ENCODE results near the gene HSFY2.
"Not testable (repeated sequence)": the region's sequence is repeated elsewhere in the genome, so short reads cannot be mapped to it uniquely, and the experiment has no call there.

Gene HSFY2

GRCh38 chrY:18773635-18774034, at the start of gene HSFY2:
HSFY2 (minus strand) TSS chrY:18773735; CDS start chrY:18773618, 117 bp downstream.
- DNase-seq (ENCODE audit: low read depth, low spot score), result not testable (repeated sequence)

- DNase-seq (ENCODE audit: low read depth, low spot score), result not testable (repeated sequence)
Measured at GRCh38 chrY:18815751-18816150, 42.2 kb upstream of the HSFY2 start.

- not testable (repeated sequence) for DNase-seq (ENCODE audit: low read depth, low spot score)
Measured at GRCh38 chrY:18788757-18789406, 15.3 kb upstream of the HSFY2 start.

- DNase-seq (ENCODE audit: low read depth, low spot score), result not testable (repeated sequence)
Measured at GRCh38 chrY:18754077-18754476, 19.5 kb downstream of the HSFY2 start.

GRCh38 chrY:18753133-18753815, 20.3 kb downstream of the HSFY2 start:
- DNase-seq (ENCODE audit: low read depth, low spot score), result not testable (repeated sequence)

- DNase-seq (ENCODE audit: low read depth, low spot score), result not testable (repeated sequence)
Measured at GRCh38 chrY:18723714-18724113, 49.8 kb downstream of the HSFY2 start.
